Endothelial cell of umbilical vein (primary cell): Measurements from ENCODE around the gene ALOX5AP. TPM values are rescaled to one million over a fixed set of nuclear protein-coding genes. Genes with fewer than 3 reads are reported as not detected.

Experiments used
- BruUV-seq: library from RNA; stranded (reverse); fragments of 400-500 nt; replicated peaks from 2 replicates; lab custom pipeline; 2021; lab: Mats Ljungman, UMichigan
- CTCF ChIA-PET: fragments of 300-600, 350-600 bp; sonication (Branson Sonifier 250); formaldehyde crosslinking; loops from one replicate; lab custom pipeline; 2021; ENCODE audit warnings: antibody characterized with exemption, inconsistent platforms; lab: Charles Lee
- POLR2A ChIA-PET: fragments of 300-600, 350-600 bp; sonication (Branson Sonifier 250); formaldehyde crosslinking; loops from one replicate; lab custom pipeline; 2021; ENCODE audit warnings: antibody characterized with exemption, inconsistent platforms; lab: Charles Lee
- DNase-seq: peaks from one replicate; pipeline ENCODE4 v3.0.0-alpha.2; 2011; ENCODE audit warnings: low read depth, low spot score
- FAIRE-seq: peaks from 2 replicates; lab custom pipeline; 2011; peaks lifted over from hg19 to GRCh38; lab: Jason Lieb, UNC
- H2AFZ ChIP-seq: 2 replicates; pipeline ENCODE4 v1.6.0; 2012; ENCODE audit warnings: low read depth, low read length, control low read depth, inconsistent platforms
- H3K27ac ChIP-seq: 2 replicates; pipeline ENCODE4 v1.5.1; 2011; ENCODE audit warnings: low read depth, mild to moderate bottlenecking, control low read depth, low read length, moderate library complexity; ENCODE audit not compliant: insufficient read depth
- H3K27me3 ChIP-seq, 2 experiments: 2 replicates each; pipeline versions ENCODE4 v1.6.0 to v1.6.1; 2011; ENCODE audit warnings: low read length in 2 of 2, mixed read lengths in 1 of 2; ENCODE audit not compliant: control insufficient read depth in 2 of 2, insufficient read depth in 2 of 2
- H3K36me3 ChIP-seq, 2 experiments: 2 replicates in 1 of 2; 3 replicates in 1 of 2; pipeline ENCODE4 v1.5.1; 2011; ENCODE audit warnings: low read length in 2 of 2, mild to moderate bottlenecking in 1 of 2, moderate library complexity in 1 of 2; ENCODE audit not compliant: control insufficient read depth in 2 of 2, insufficient read depth in 2 of 2; ENCODE audit errors: extremely low read depth in 1 of 2
- H3K4me1 ChIP-seq: 3 replicates; pipeline ENCODE4 v1.5.1; 2011; ENCODE audit warnings: mild to moderate bottlenecking, low read length; ENCODE audit not compliant: control insufficient read depth, insufficient read depth; ENCODE audit errors: extremely low read depth
- H3K4me2 ChIP-seq: 2 replicates; pipeline ENCODE4 v1.6.1; 2011; ENCODE audit warnings: low read length, control low read depth, mixed read lengths; ENCODE audit not compliant: insufficient read depth
- H3K4me3 ChIP-seq, 3 experiments: fragments of 200-600 bp in 1 of 3; sonication (generic), shearing (Covaris generic) in 1 of 3; replicated peaks in 1 of 3; 2 replicates each; pipeline ENCODE4 v1.5.1; 2011 to 2016; ENCODE audit warnings: control low read depth in 3 of 3, low read length in 3 of 3, mild to moderate bottlenecking in 2 of 3, inconsistent platforms in 1 of 3, low read depth in 1 of 3, moderate library complexity in 1 of 3; ENCODE audit not compliant: insufficient read depth in 1 of 3
- H3K79me2 ChIP-seq: 2 replicates; pipeline ENCODE4 v1.6.0; 2012; ENCODE audit warnings: low read length, inconsistent platforms; ENCODE audit not compliant: control insufficient read depth, insufficient read depth
- H3K9ac ChIP-seq: replicated peaks from 2 replicates; pipeline ENCODE3; 2011; ENCODE audit warnings: low read length, control low read depth; ENCODE audit not compliant: insufficient read depth; ENCODE audit errors: extremely low read depth
- H3K9me1 ChIP-seq: replicated peaks from 3 replicates; pipeline ENCODE4 v1.6.0; 2011; ENCODE audit warnings: mild to moderate bottlenecking, low read length; ENCODE audit not compliant: control insufficient read depth, insufficient read depth; ENCODE audit errors: extremely low read depth
- H3K9me3 ChIP-seq: replicated peaks from 2 replicates; pipeline ENCODE4 v1.5.1; 2012; ENCODE audit warnings: low read length, inconsistent platforms; ENCODE audit not compliant: control insufficient read depth, insufficient read depth
- H4K20me1 ChIP-seq: replicated peaks from 2 replicates; pipeline ENCODE3; 2011; ENCODE audit warnings: mild to moderate bottlenecking, low read length; ENCODE audit not compliant: control insufficient read depth, insufficient read depth; ENCODE audit errors: extremely low read depth
- CTCF ChIP-seq, 2 donors: IDR thresholded peaks; 1 replicate in 1 of 2; 2 replicates in 1 of 2; pipeline ENCODE4 v1.5.1; 2011; ENCODE audit warnings: low read length in 2 of 2, mild to moderate bottlenecking in 2 of 2, moderate library complexity in 2 of 2, control low read depth in 1 of 2, inconsistent platforms in 1 of 2, low read depth in 1 of 2; ENCODE audit not compliant: insufficient read depth in 1 of 2; ENCODE audit errors: extremely low read depth in 1 of 2
- EZH2 ChIP-seq: IDR thresholded peaks from 2 replicates; pipeline ENCODE4 v1.6.1; 2012; ENCODE audit warnings: borderline replicate concordance, low read depth, mild to moderate bottlenecking, moderate library complexity, low read length, inconsistent platforms; ENCODE audit not compliant: severe bottlenecking
- FOS ChIP-seq: IDR thresholded peaks from 2 replicates; pipeline ENCODE4 v1.6.1; 2011; ENCODE audit warnings: mild to moderate bottlenecking, low read length, moderate library complexity, borderline replicate concordance; ENCODE audit not compliant: insufficient read depth
- GATA2 ChIP-seq: IDR thresholded peaks from 2 replicates; pipeline ENCODE4 v1.7.0; 2011; ENCODE audit warnings: low read depth, mild to moderate bottlenecking, moderate library complexity, mixed read lengths, low read length; ENCODE audit not compliant: insufficient read length, insufficient read depth
- JUN ChIP-seq: IDR thresholded peaks from 2 replicates; pipeline ENCODE4 v1.6.1; 2011; ENCODE audit warnings: borderline replicate concordance, low read depth; ENCODE audit not compliant: insufficient read length, insufficient read depth
- MAX ChIP-seq: IDR thresholded peaks from 2 replicates; pipeline ENCODE4 v1.6.1; 2011; ENCODE audit not compliant: insufficient read depth, insufficient read length
- MYC ChIP-seq: IDR thresholded peaks from one replicate; pipeline ENCODE4 v1.6.1; 2011; ENCODE audit warnings: mild to moderate bottlenecking, low read depth, low read length
- POLR2A ChIP-seq: IDR thresholded peaks from 2 replicates; pipeline ENCODE4 v1.6.1; 2012; ENCODE audit warnings: low read depth, mild to moderate bottlenecking, control low read depth, low read length
- POLR2AphosphoS5 ChIP-seq: IDR thresholded peaks from 2 replicates; pipeline ENCODE4 v1.6.1; 2012; ENCODE audit warnings: low read depth, mild to moderate bottlenecking, control low read depth, low read length, moderate library complexity; ENCODE audit not compliant: insufficient read depth
- dilution Hi-C: fragments of 300-500 bp; cut with MboI; formaldehyde crosslinking; loops from one replicate; pipeline ENCODE4 v1.15.0; 2019; ENCODE audit warnings: low sequenced_read_pairs; ENCODE audit not compliant: extremely low pct_ligation_motif_present
- intact Hi-C: fragments of 100-400 bp; cut with micrococcal nuclease; formaldehyde crosslinking; loops from one replicate; pipeline ENCODE4 v1.10.0; 2022
- polyA plus RNA-seq, 4 experiments: library from polyadenylated mRNA; depleted of rRNA in 3 of 4; stranded (reverse) in 3 of 4; unstranded in 1 of 4; fragments of >200 nt; gene quantifications; 2 replicates each; pipeline versions ENCODE4 v1.2.1 to v1.2.3, GENCODE V29; 2011 to 2012; ENCODE audit warnings: missing spikeins in 1 of 4
- total RNA-seq: library from RNA; stranded (reverse); gene quantifications from 2 replicates; pipeline ENCODE4 v1.2.3, GENCODE V29; 2021

ALOX5AP gene
- total and polyA plus RNA-seq, 2 donors (not counting 3 experiments of a cell fraction or from before 2014, with no cell fraction given), result 1.8 TPM; not detected in 1

- Histone ChIP-seq H3K79me2 (no peaks in the 10 kb centered on the region), H3K9me1 (no peaks in the 10 kb centered on the region), H3K27ac (no peak overlapping the region), H3K9ac (no peak overlapping the region), H2AFZ (no peak overlapping the region), H3K4me3 (no peak overlapping the region), H3K4me1 (peaks cover 13% of the 10 kb centered on the region), H3K36me3 (no peaks in the 10 kb centered on the region), H3K9me3 (no peaks in the 10 kb centered on the region), H3K27me3 (no peaks in the 10 kb centered on the region), H3K4me2 (no peak overlapping the region), H4K20me1 (no peaks in the 10 kb centered on the region)
- FAIRE-seq (no peak), DNase-seq (no peak)
- BruUV-seq, result no TSS peak
- dilution Hi-C loops (loop anchor here (25.0 kb wide), 1 partner anchor 95 kb away; no protein-coding TSS in a partner anchor), intact Hi-C loops (no loop called here)
- TF ChIP-seq GATA2 (no peak), MYC (no peak), POLR2A (no peak), FOS (no peak), POLR2AphosphoS5 (no peak), CTCF (IDR thresholded peaks at IDR 0.05; ENCODE audit: extremely low read depth in 1 of 2, insufficient read depth in 1 of 2, low read depth in 1 of 2, low read length in 2 of 2) (no peak), JUN (no peak), MAX (no peak), EZH2 (no peak)
- POLR2A ChIA-PET, result no interaction called here
- CTCF ChIA-PET, result no interaction called here
Measured at GRCh38 chr13:30692113-30692512, 43.2 kb upstream of the ALOX5AP start.
